GM19397 (cell line): ENCODE data around the gene PROK2.

Experiments
- ATAC-seq: cut with Tn5 transposase; IDR thresholded peaks from one replicate; pipeline ENCODE4 v1.9.1; 2021; ENCODE audit warnings: mild to moderate bottlenecking, moderate library complexity; ENCODE audit not compliant: unreplicated experiment

PROK2 gene

GRCh38 chr3:71787851-71788405, 3.0 kb upstream of the PROK2 start:
- ATAC-seq = no peak

- ATAC-seq = no peak
These were observed 1.6 kb upstream of the PROK2 start for GRCh38 chr3:71786551-71786950.

- no peak for ATAC-seq
These were observed 1.2 kb upstream of the PROK2 start for GRCh38 chr3:71786217-71786549.

- ATAC-seq = no peak
These were observed 726 bp upstream of the PROK2 start for GRCh38 chr3:71785532-71786216.

- ATAC-seq = no peak
These were observed 591 bp downstream of the PROK2 start for GRCh38 chr3:71784201-71784913.

- no peak for ATAC-seq
These were observed 1.8 kb downstream of the PROK2 start for GRCh38 chr3:71783152-71783551.

- no peak for ATAC-seq
These were observed 4.5 kb downstream of the PROK2 start for GRCh38 chr3:71780430-71780829.

- ATAC-seq = no peak
These were observed 5.1 kb downstream of the PROK2 start for GRCh38 chr3:71779674-71780377.

GRCh38 chr3:71778353-71778752, 6.6 kb downstream of the PROK2 start:
- no peak for ATAC-seq

- ATAC-seq = no peak
These were observed 8.4 kb downstream of the PROK2 start for GRCh38 chr3:71776538-71776937.

- ATAC-seq = no peak
These were observed 13.1 kb downstream of the PROK2 start for GRCh38 chr3:71771884-71772283.

GRCh38 chr3:71771126-71771525, 13.8 kb downstream of the PROK2 start:
- no peak for ATAC-seq

- ATAC-seq = no peak
These were observed 21.5 kb downstream of the PROK2 start for GRCh38 chr3:71763426-71763825.

- no peak for ATAC-seq
These were observed 24.8 kb downstream of the PROK2 start for GRCh38 chr3:71760140-71760539.

- ATAC-seq = no peak
These were observed 25.5 kb downstream of the PROK2 start for GRCh38 chr3:71759401-71759800.

- ATAC-seq = no peak
These were observed 26.9 kb downstream of the PROK2 start for GRCh38 chr3:71758091-71758490.

- no peak for ATAC-seq
These were observed 30.2 kb downstream of the PROK2 start for GRCh38 chr3:71754610-71755253.

- no peak for ATAC-seq
These were observed 31.0 kb downstream of the PROK2 start, which contains the start of gene GPR27 for GRCh38 chr3:71753701-71754609. GPR27 (plus strand) TSS chr3:71753855; CDS start chr3:71754050, 195 bp downstream.

GRCh38 chr3:71752831-71753700, 31.9 kb downstream of the PROK2 start:
- no peak for ATAC-seq
